SJCRH30 (cell line): Measurements from ENCODE around the gene HOXB5. TPM values are rescaled to one million over a fixed set of nuclear protein-coding genes. Genes with fewer than 3 reads are reported as not detected.

Experiments used
- DNase-seq, 2 experiments: peaks; one replicate each; pipeline ENCODE4 v3.0.0-alpha.2; 2015 to 2020
- H3K27ac ChIP-seq: fragments of 250-450 bp; sonication (Bioruptor Pico); 2 replicates; pipeline ENCODE4 v1.5.1; 2020; ENCODE audit warnings: mild to moderate bottlenecking, moderate library complexity
- H3K27me3 ChIP-seq: fragments of 250-450 bp; sonication (Bioruptor Pico); 2 replicates; pipeline ENCODE4 v1.5.1; 2020; ENCODE audit warnings: mild to moderate bottlenecking, moderate library complexity
- H3K36me3 ChIP-seq: fragments of 250-450 bp; sonication (Bioruptor Pico); 2 replicates; pipeline ENCODE4 v1.5.1; 2020; ENCODE audit warnings: mild to moderate bottlenecking, moderate library complexity
- H3K4me1 ChIP-seq: fragments of 250-450 bp; sonication (Bioruptor Pico); 2 replicates; pipeline ENCODE4 v1.5.1; 2020; ENCODE audit warnings: mild to moderate bottlenecking, moderate library complexity
- H3K4me3 ChIP-seq: fragments of 250-450 bp; sonication (Bioruptor Pico); 2 replicates; pipeline ENCODE4 v1.5.1; 2020; ENCODE audit warnings: mild to moderate bottlenecking, moderate library complexity
- H3K9me3 ChIP-seq: fragments of 250-450 bp; sonication (Bioruptor Pico); replicated peaks from 2 replicates; pipeline ENCODE4 v1.5.1; 2020; ENCODE audit warnings: mild to moderate bottlenecking, moderate library complexity
- total RNA-seq: library from RNA; depleted of rRNA; stranded (reverse); fragments of >200 nt; shearing (Covaris generic); gene quantifications from 2 replicates; pipeline ENCODE4 v1.2.3, GENCODE V29; 2014

The HOXB5 gene
- total RNA-seq, 1 experiment from 2014 or later, result 0.51 TPM

DNA sequence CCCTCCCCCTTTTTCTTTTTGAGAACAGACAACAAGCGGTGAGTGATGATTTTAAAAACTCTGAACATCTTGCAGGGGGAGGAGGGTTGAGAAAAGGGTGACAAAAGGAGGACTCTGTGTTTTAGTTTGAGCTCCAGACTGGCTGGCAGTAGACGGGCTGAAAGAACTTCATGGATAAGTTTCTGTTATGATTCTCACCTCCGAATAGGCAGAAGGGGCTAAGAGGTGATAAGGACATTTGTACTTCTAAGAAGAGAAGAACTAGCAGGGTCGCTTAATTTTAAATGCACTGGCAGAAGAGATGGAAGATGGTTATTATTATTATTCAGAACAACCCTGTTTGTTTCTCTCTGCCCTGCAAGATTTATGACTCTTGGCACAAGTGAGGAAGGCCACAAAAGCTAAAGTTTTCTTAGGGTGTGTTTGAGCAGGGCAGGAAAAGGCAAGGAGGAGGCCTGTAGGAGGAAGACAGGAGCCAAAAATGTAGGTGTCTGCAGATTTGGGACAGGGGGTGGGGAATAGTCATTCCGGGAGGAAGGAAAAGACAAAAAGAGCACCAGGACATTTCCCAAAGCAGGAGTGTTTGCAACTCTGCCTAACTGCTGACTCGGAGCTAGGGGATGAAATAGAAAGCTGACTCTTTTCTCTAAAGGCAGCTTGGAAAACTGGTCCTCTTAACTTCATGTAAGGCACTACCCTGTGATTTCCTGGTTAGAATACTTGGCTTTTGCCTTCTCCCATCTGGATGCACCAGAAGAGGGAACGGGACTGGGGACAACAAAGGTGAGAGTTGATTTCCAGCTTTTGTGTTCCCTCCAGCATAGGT is 36.8 kb downstream of the HOXB5 start:
- Histone ChIP-seq H3K9me3 (no peaks in the 10 kb centered on the region), H3K4me3 (no peak overlapping the region), H3K27ac (no peak overlapping the region), H3K36me3 (peaks cover 5% of the 10 kb centered on the region; the same call in 1 of the 2 replicates), H3K27me3 (no peaks in the 10 kb centered on the region), H3K4me1 (peaks cover 16% of the 10 kb centered on the region)
- no peak for DNase-seq

DNA sequence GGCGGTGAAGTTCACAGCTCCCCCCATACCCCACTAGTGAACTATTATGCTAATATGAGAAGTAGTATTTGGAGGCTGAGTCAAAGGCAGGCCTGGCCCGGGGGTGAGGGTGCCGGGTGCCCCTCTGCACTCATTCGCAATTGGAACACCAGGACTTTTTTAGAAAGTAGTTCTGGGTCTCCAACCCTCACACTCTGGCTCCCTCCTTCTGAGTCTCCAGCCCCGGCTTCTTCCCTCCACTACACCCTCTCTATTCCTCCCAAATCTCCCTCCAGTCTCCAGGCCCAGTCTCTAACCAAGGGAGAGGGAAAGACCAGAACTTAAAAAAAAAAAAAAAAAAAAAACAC is 37.4 kb downstream of the HOXB5 start:
- Histone ChIP-seq H3K4me1 (peaks cover 16% of the 10 kb centered on the region), H3K4me3 (peak overlapping the region; percentile 62), H3K9me3 (no peaks in the 10 kb centered on the region), H3K27ac (no peak overlapping the region), H3K36me3 (peaks cover 10% of the 10 kb centered on the region; the same call in 1 of the 2 replicates), H3K27me3 (no peaks in the 10 kb centered on the region)
- DNase-seq, result no peak

DNA sequence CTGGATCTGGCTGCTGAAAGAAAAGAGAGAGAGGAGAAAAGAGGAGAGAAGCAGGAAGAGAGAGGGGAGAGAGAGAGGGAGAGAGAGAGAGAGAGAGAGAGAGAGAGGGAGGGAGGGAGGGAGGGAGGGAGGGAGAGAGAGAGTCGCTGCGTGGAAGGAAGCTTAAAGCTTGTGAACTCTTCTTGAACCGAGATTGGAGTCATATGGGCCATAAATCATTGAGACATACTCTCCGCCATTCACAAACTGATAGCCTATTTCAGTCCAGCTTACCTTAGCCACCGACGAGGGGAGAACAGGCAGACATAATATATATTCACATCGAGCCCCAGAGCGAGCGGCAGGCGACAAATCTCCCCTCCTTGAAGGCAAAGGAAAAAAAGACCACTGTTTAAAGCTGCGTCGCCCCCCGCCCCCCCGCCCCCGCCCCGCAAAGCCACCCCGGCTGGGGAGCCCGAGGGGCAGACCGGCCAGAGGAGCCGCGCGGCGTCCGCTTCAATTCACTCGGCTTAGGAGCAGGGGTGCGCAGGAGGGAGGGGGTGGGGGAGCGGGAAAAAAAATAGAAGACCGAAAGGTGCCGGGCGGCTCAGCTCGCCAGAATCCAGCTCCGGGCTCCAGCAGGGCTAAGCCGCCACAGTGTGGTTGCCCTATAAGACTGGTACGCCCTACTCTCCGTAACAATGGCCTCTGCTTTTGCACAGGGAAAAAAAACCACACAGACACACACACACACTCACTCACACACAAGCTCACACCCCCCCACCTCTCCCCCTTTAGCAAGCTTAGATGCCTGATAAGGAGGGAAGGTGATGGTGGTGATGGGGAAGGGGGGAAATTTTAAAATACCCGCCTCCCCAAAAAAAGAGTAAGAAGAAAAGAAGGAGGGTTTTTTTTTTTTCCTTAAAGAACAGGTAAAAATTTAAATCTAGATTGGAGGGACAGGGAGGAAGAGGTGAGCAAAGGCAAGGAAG is 38.0 kb downstream of the HOXB5 start:
- peaks cover 16% of the 10 kb centered on the region for H3K4me1 ChIP-seq
- H3K36me3 ChIP-seq, result peaks cover 10% of the 10 kb centered on the region; the same call in 1 of the 2 replicates
- DNase-seq, result peak; percentile 59 to 70
- H3K27ac ChIP-seq, result peak overlapping the region; percentile 52
- H3K27me3 ChIP-seq, result no peaks in the 10 kb centered on the region
- peak overlapping the region; percentile 62 for H3K4me3 ChIP-seq
- H3K9me3 ChIP-seq, result no peaks in the 10 kb centered on the region

- Histone ChIP-seq H3K9me3 (no peaks in the 10 kb centered on the region), H3K4me1 (peaks cover 16% of the 10 kb centered on the region), H3K36me3 (peaks cover 10% of the 10 kb centered on the region; the same call in 1 of the 2 replicates), H3K27ac (peak overlapping the region; percentile 52), H3K27me3 (no peaks in the 10 kb centered on the region), H3K4me3 (peak overlapping the region; percentile 62)
- no peak for DNase-seq
Observed at GRCh38 chr17:48554412-48555257, 38.9 kb downstream of the HOXB5 start.

- H3K4me3 ChIP-seq, result no peak overlapping the region
Observed at GRCh38 chr17:48553826-48554225, 39.8 kb downstream of the HOXB5 start.

GRCh38 chr17:48553190-48553547 is 40.4 kb downstream of the HOXB5 start:
- H3K27ac ChIP-seq, result no peak overlapping the region
- DNase-seq, result no peak
- H3K4me3 ChIP-seq, result no peak overlapping the region

More at GRCh38 chr17:48553826-48554225, 39.8 kb downstream of the HOXB5 start:
- DNase-seq, result no peak
- H3K36me3 ChIP-seq, result peaks cover 10% of the 10 kb centered on the region; the same call in 1 of the 2 replicates
- peaks cover 16% of the 10 kb centered on the region for H3K4me1 ChIP-seq
- no peaks in the 10 kb centered on the region for H3K9me3 ChIP-seq
- H3K27me3 ChIP-seq, result no peaks in the 10 kb centered on the region
- no peak overlapping the region for H3K27ac ChIP-seq

DNA sequence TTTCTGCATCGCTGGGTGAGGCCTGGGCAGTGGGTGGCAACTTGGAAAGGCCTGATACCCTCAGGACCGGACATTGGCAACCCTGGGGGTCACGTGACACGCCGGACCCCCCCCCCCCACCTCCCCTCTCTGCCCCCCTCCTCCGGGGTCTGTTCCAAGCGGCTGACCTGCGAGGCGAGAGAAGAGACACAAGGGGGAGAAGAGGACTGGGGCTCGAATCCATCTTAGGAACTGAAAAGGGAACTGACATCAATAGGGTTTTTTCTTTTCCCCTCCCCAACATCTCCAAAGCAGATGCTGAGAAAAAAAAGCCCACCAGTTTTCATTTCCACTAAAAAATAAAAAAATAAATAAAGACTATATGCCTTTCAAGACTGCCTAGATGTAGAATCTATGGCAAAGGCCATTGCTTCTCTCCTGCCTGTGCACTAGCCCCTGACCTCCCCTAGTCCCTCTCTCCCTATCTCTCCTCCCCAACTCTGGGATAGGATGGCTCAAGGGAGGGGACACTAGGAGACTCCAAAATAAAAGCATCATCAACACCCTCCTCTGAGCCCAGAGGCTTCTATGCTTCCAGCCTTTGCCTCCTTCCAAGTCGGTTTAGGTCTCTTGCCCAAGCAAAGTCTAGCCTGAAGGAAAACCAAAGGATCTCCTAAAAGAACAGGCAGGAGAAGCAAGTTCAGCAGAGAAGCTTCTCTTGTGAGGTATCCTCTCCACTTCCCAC is 41.0 kb downstream of the HOXB5 start:
- no peak overlapping the region for H3K27ac ChIP-seq
- H3K4me1 ChIP-seq, result peaks cover 16% of the 10 kb centered on the region
- no peaks in the 10 kb centered on the region for H3K27me3 ChIP-seq
- H3K36me3 ChIP-seq, result peaks cover 10% of the 10 kb centered on the region; the same call in 1 of the 2 replicates
- no peak overlapping the region for H3K4me3 ChIP-seq
- no peak for DNase-seq
- H3K9me3 ChIP-seq, result no peaks in the 10 kb centered on the region

More at GRCh38 chr17:48553190-48553547, 40.4 kb downstream of the HOXB5 start:
- Histone ChIP-seq H3K9me3 (no peaks in the 10 kb centered on the region), H3K4me1 (peaks cover 16% of the 10 kb centered on the region), H3K27me3 (no peaks in the 10 kb centered on the region), H3K36me3 (peaks cover 10% of the 10 kb centered on the region; the same call in 1 of the 2 replicates)

DNA sequence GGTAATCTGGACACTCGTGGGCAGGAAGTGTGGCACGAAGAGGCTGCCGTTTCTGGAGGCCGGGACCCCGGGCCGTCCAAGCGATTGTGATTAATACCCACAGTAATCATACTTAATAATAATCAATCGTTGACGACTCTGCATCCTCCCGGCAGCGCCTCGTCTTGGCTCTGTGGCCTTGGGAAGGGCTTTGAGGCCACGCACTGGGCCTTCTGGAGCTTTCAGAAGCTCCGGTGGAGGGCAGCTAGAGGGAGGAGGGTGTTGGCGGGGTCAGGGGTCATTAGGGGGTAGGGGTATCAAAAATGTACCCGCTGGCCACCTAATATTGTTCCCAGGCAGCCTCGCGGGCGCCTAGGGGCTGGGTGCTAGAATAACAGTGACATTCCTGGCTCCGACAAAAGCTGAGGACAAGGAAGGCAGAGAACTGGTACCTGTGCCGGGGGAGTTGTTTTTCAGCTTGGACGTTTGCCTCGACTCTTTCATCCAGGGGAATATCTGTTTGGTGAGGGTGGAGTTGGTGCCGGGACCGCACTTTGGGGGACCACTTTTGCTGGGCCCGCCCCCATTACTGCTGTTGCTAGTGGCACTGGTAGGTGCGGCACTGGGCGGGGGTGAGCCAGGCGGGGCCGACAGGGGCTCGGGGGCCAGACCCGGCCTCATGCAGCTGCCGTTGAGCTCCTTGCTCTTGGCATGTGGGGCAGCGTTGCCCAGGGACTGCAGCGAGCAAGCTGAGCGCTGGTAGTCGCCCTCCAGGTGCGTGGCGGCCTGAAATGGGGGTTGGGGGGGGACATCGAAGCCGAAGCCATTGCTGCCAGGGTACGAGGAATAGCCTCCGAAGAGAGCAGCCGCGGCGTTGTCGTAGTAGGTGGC is 41.7 kb downstream of the HOXB5 start:
- no peak for DNase-seq

DNA sequence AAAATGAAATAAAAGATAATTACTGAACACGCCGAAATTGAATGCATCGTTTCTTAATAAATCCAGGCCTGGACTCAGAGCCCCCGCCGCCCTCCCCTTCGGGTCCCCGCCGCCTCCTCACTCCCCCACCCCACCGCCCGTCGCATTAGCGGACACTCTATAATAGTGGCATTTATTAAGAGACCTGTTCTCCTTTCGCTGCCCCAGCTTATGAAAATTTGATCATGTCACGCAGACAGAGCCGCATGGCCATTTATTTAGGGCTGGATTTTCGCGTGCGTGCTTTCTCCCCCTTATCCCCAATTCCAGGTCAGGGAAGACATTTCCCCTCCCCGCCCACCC is 42.4 kb downstream of the HOXB5 start:
- H3K27me3 ChIP-seq, result no peaks in the 10 kb centered on the region
- no peak for DNase-seq
- H3K9me3 ChIP-seq, result no peaks in the 10 kb centered on the region
- no peak overlapping the region for H3K4me3 ChIP-seq
- H3K4me1 ChIP-seq, result peaks cover 16% of the 10 kb centered on the region
- H3K36me3 ChIP-seq, result peaks cover 10% of the 10 kb centered on the region; the same call in 1 of the 2 replicates
- no peak overlapping the region for H3K27ac ChIP-seq

More for the DNA sequence above, 41.7 kb downstream of the HOXB5 start:
- Histone ChIP-seq H3K9me3 (no peaks in the 10 kb centered on the region), H3K4me3 (no peak overlapping the region), H3K27me3 (no peaks in the 10 kb centered on the region), H3K36me3 (peaks cover 10% of the 10 kb centered on the region; the same call in 1 of the 2 replicates), H3K27ac (no peak overlapping the region), H3K4me1 (peaks cover 21% of the 10 kb centered on the region)

GRCh38 chr17:48550502-48551213 is 42.9 kb downstream of the HOXB5 start:
- Histone ChIP-seq H3K4me1 (peaks cover 13% of the 10 kb centered on the region), H3K27ac (no peak overlapping the region), H3K4me3 (no peak overlapping the region), H3K36me3 (peaks cover 10% of the 10 kb centered on the region; the same call in 1 of the 2 replicates), H3K9me3 (no peaks in the 10 kb centered on the region), H3K27me3 (no peaks in the 10 kb centered on the region)
- DNase-seq, result no peak

GRCh38 chr17:48549914-48550501 is 43.6 kb downstream of the HOXB5 start:
- Histone ChIP-seq H3K27ac (no peak overlapping the region), H3K4me1 (peaks cover 19% of the 10 kb centered on the region), H3K36me3 (peaks cover 10% of the 10 kb centered on the region; the same call in 1 of the 2 replicates), H3K27me3 (no peaks in the 10 kb centered on the region), H3K4me3 (no peak overlapping the region), H3K9me3 (no peaks in the 10 kb centered on the region)
- DNase-seq, result no peak

DNA sequence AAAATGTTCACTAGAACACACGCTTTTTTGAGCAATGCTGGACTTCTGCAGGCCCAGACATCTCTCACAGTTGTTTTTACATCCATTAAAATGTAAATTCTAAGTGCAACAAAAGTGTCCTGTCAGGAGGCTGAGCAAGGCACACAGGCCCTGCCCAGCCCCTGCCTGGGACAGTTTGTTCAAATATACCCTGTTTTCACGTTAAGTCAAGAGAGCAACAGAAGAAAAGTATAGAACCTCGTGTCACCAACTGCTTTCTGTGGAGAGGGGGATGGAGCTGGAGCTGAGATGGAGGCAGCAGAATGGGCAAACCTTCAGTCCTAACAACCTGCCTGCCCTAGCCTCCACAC is 44.3 kb downstream of the HOXB5 start:
- peaks cover 10% of the 10 kb centered on the region; the same call in 1 of the 2 replicates for H3K36me3 ChIP-seq
- H3K27ac ChIP-seq, result no peak overlapping the region
- H3K27me3 ChIP-seq, result no peaks in the 10 kb centered on the region

More for the DNA sequence above, 44.3 kb downstream of the HOXB5 start:
- Histone ChIP-seq H3K4me3 (no peak overlapping the region), H3K9me3 (no peaks in the 10 kb centered on the region), H3K4me1 (peaks cover 14% of the 10 kb centered on the region)
- no peak for DNase-seq
